ENCODE measurements around the gene FOXP1.

DNA sequence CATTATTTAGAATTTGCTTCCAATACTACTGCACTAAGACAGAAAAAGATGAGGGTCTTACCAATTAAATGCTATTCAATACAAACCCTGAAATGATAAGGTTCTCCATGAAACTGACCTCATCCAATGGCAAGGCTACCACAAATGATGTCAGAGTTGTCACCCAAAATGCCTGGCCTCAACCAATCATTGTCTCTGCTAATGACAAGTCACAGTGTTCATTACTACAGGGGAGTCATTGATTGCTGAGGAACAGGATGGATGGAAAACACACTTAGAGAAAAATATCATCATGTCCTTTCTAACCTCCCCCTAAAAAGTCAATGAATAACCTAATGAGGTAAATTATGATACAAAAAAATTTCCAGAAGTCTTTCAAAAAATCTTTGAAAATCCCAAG, 91.0 kb downstream of the FOXP1 start:
- TF ChIP-seq, protein P1, sequence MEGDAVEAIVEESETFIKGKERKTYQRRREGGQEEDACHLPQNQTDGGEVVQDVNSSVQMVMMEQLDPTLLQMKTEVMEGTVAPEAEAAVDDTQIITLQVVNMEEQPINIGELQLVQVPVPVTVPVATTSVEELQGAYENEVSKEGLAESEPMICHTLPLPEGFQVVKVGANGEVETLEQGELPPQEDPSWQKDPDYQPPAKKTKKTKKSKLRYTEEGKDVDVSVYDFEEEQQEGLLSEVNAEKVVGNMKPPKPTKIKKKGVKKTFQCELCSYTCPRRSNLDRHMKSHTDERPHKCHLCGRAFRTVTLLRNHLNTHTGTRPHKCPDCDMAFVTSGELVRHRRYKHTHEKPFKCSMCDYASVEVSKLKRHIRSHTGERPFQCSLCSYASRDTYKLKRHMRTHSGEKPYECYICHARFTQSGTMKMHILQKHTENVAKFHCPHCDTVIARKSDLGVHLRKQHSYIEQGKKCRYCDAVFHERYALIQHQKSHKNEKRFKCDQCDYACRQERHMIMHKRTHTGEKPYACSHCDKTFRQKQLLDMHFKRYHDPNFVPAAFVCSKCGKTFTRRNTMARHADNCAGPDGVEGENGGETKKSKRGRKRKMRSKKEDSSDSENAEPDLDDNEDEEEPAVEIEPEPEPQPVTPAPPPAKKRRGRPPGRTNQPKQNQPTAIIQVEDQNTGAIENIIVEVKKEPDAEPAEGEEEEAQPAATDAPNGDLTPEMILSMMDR (IDR thresholded peaks at IDR 0.05; ENCODE audit: low read depth, low read length) = no peak
- TF ChIP-seq EZH2phosphoT487 (IDR thresholded peaks at IDR 0.05; ENCODE audit: low read depth) = no peak

Measured in OCI-LY3 (cell line).